Heart right ventricle (tissue), 16 donors: ENCODE measurements around the gene CDC42BPA. TPM values are rescaled to one million over a fixed set of nuclear protein-coding genes. Genes with fewer than 3 reads are reported as not detected.

ENCODE experiments used
- ATAC-seq, 8 donors: fragments of 200-7000 bp; cut with Tn5 transposase; one replicate each; pipeline ENCODE4 v1.9.1; 2020; ENCODE audit warnings: mild to moderate bottlenecking in 8 of 8, moderate library complexity in 8 of 8, moderate number of reproducible peaks in 1 of 8
- DNase-seq, 2 donors: peaks; one replicate each; pipeline ENCODE4 v3.0.0-alpha.2; 2020
- H3K27ac ChIP-seq, 10 donors: fragments of 200-600 bp; sonication (generic) in 2 of 10; one replicate each; pipeline versions ENCODE4 v1.5.0 to v1.8.0; 2020 to 2022; ENCODE audit warnings: mild to moderate bottlenecking in 3 of 10
- H3K27me3 ChIP-seq, 7 donors: fragments of 200-600 bp; one replicate each; pipeline ENCODE4 v1.8.0; 2021 to 2022; ENCODE audit warnings: mild to moderate bottlenecking in 2 of 7
- H3K36me3 ChIP-seq, 9 donors: fragments of 200-600 bp; sonication (generic) in 1 of 9; one replicate each; pipeline versions ENCODE4 v1.5.0 to v1.8.0; 2020 to 2022; ENCODE audit warnings: mild to moderate bottlenecking in 2 of 9
- H3K4me1 ChIP-seq, 9 donors: fragments of 200-600 bp; sonication (generic) in 1 of 9; one replicate each; pipeline versions ENCODE4 v1.5.0 to v1.8.0; 2020 to 2022; ENCODE audit warnings: mild to moderate bottlenecking in 4 of 9
- H3K4me3 ChIP-seq, 10 donors: fragments of 200-600 bp; sonication (generic) in 2 of 10; one replicate each; pipeline versions ENCODE4 v1.5.0 to v1.8.0; 2020 to 2022; ENCODE audit warnings: mild to moderate bottlenecking in 7 of 10, moderate library complexity in 2 of 10
- H3K9me3 ChIP-seq, 11 donors: fragments of 200-600 bp in 10 of 11; sonication (generic) in 2 of 11; one replicate each; pipeline versions ENCODE4 v1.5.0 to v1.8.0; 2013 to 2022; ENCODE audit warnings: mild to moderate bottlenecking in 2 of 11, control low read depth in 1 of 11, moderate library complexity in 1 of 11
- WGBS, 2 donors: extraction: QIAGEN DNeasy Blood & Tissue Kit; methylation state at CpG; one replicate each; pipeline ENCODE4 v1.1.7; 2013; ENCODE audit warnings: inconsistent platforms in 1 of 2; 5-methylcytosine and 5-hydroxymethylcytosine counted together
- intact Hi-C, 10 donors: fragments of 100-400 bp; cut with DNase I; formaldehyde crosslinking; loops; one replicate each; pipeline versions ENCODE4 v1.11.1 to v1.14.2; 2022
- polyA plus RNA-seq, 2 donors: library from polyadenylated mRNA; stranded (reverse); fragments of 200-250 nt; gene quantifications; one replicate each; pipeline ENCODE4 v1.2.3, GENCODE V29; 2013
- total RNA-seq, 10 donors: library from RNA; stranded (reverse); fragmentation: NEBNext Ultra II Directional in 3 of 10; extraction: Animal tissue kit (Norgen Biotek cat#: 25700) in 3 of 10; gene quantifications; one replicate each; pipeline versions ENCODE4 v1.2.1 to v1.2.4, GENCODE V29; 2021 to 2023
- TF ChIP-seq, protein P1 (sequence below), 9 donors: fragments of 200-600 bp; sonication (generic) in 2 of 9; IDR thresholded peaks; one replicate each; pipeline versions ENCODE4 v1.5.0 to v1.8.0; 2021 to 2022; ENCODE audit warnings: antibody characterized with exemption in 9 of 9, mild to moderate bottlenecking in 5 of 9, moderate library complexity in 1 of 9
- donor health status: Arrhythmogenic right ventricular cardiomyopathy.
- donor health status: ischemic (EF 13 %, LVEDD 7.1; RV severe dilation, severe dysfunction).
- donor health status: healthy with polysubstance abuse.
- donor health status: DM: no; HTN: yes; CAD: no.
- donor health status: DM: no; HTN: no; CAD: no.
- donor health status: ischemic (EF 25% LVEDD 6.9; RV normal size, moderate dysfunction).
- donor health status: ischemic (EF 25% LVEDD 5.7; RV mildly dilated, moderate dysfunction).
- donor health status: healthy.
- donor health status: DM: yes; HTN: yes; CAD: no.
- donor health status: Ischemic cardiomyopathy.
- donor health status: ischemic (EF 35%, LVEDD 5.7; RV mildly dilated, moderate dysfunction).
- donor health status: nonischemic (EF 11% LVEDD 7.7; RV severe dilation, severe dysfunction).
- donor health status: DM: yes; HTN: yes; CAD: no.
- donor health status: PGD.
- donor health status: ischemic (EF 29% LVEDD 5.4; RV normal size, mild dysfunction).
- donor health status: nonischemic (EF 23%, LVEDD 6.1; RV moderate dilation, normal function).

Gene CDC42BPA
- total and polyA plus RNA-seq, 12 donors = 8.6 to 39.5 (median 31.5) TPM

GRCh38 chr1:227315629-227316346, 2.5 kb downstream of the CDC42BPA start:
- H3K4me1 ChIP-seq = peaks cover 0 to 48% (median 25%) of the 10 kb centered on the region in 9 donors
- H3K27ac ChIP-seq = peak overlapping the region in 9 of 10 donors; percentile 92 to 99 (median 98)
- WGBS, 2 donors = 9 to 10% methylated on average over 7 of the region's 7 CpGs
- H3K36me3 ChIP-seq = no peaks in the 10 kb centered on the region
- DNase-seq (no peak), ATAC-seq (peak in 4 of 8 donors; percentile 15 to 41 (median 38))
- H3K27me3 ChIP-seq = peaks cover 0 to 29% (median 0%) of the 10 kb centered on the region in 7 donors
- TF ChIP-seq, protein P1, sequence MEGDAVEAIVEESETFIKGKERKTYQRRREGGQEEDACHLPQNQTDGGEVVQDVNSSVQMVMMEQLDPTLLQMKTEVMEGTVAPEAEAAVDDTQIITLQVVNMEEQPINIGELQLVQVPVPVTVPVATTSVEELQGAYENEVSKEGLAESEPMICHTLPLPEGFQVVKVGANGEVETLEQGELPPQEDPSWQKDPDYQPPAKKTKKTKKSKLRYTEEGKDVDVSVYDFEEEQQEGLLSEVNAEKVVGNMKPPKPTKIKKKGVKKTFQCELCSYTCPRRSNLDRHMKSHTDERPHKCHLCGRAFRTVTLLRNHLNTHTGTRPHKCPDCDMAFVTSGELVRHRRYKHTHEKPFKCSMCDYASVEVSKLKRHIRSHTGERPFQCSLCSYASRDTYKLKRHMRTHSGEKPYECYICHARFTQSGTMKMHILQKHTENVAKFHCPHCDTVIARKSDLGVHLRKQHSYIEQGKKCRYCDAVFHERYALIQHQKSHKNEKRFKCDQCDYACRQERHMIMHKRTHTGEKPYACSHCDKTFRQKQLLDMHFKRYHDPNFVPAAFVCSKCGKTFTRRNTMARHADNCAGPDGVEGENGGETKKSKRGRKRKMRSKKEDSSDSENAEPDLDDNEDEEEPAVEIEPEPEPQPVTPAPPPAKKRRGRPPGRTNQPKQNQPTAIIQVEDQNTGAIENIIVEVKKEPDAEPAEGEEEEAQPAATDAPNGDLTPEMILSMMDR (IDR thresholded peaks at IDR 0.05) = no peak
- H3K4me3 ChIP-seq = peak overlapping the region; percentile 78 to 96 (median 86)
- no peaks in the 10 kb centered on the region for H3K9me3 ChIP-seq
- intact Hi-C loops = loop anchor here in 8 of 10 donors (2.0 to 10.0 kb wide), 10 partner anchors 42 to 178 kb away; no protein-coding TSS in a partner anchor

DNA sequence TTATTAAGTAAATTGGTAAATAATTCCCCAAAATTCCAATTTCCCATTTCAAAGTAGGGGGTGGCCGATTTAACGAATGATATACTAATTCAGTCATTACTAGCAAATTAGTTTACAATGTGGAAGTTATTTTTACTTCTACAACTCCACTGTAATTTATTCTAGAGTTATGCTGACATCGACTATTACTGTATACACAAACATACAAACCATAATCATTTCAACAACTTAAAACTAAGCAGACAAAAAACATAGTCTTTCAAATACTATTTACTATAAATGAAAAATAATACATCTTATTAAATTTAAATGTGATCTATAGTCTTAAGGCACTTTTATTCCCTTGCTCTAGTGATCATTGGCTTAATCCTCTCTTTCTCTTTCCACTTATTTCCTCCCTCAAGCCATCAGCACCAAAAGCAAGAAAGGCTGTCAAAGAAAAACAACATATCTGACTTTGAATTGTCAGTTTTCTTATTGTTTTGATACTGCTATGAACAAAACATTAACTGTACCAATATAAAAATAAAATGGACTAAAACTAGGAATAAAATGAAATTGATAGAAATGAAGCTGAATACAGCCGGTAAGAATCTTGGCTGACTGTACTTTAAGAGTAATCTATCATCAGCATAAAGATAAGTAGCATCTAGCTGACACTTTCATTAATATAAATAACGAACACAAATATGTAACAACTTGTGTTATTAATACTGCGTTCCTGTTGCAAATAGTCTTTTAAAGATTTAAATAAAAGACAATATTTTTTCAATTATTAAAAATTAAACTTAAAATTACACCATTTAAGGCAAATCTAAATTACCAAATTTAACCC, 4.1 kb downstream of the CDC42BPA start:
- no peaks in the 10 kb centered on the region for H3K9me3 ChIP-seq
- no peaks in the 10 kb centered on the region for H3K36me3 ChIP-seq
- TF ChIP-seq, protein P1 (IDR thresholded peaks at IDR 0.05) = no peak
- 33 to 36% methylated on average over 6 of the region's 6 CpGs for WGBS, 2 donors
- peak overlapping the region in 3 of 10 donors; percentile 92 to 99 (median 98) for H3K27ac ChIP-seq
- no peak for DNase-seq
- H3K27me3 ChIP-seq = peaks cover 0 to 25% (median 0%) of the 10 kb centered on the region in 7 donors
- intact Hi-C loops = loop anchor here in 3 of 10 donors (5.0 to 10.0 kb wide), 4 partner anchors 72 to 169 kb away; no protein-coding TSS in a partner anchor
- peaks cover 0 to 53% (median 35%) of the 10 kb centered on the region in 9 donors for H3K4me1 ChIP-seq
- H3K4me3 ChIP-seq = peak overlapping the region; percentile 78 to 96 (median 86)
- no peak for ATAC-seq

DNA sequence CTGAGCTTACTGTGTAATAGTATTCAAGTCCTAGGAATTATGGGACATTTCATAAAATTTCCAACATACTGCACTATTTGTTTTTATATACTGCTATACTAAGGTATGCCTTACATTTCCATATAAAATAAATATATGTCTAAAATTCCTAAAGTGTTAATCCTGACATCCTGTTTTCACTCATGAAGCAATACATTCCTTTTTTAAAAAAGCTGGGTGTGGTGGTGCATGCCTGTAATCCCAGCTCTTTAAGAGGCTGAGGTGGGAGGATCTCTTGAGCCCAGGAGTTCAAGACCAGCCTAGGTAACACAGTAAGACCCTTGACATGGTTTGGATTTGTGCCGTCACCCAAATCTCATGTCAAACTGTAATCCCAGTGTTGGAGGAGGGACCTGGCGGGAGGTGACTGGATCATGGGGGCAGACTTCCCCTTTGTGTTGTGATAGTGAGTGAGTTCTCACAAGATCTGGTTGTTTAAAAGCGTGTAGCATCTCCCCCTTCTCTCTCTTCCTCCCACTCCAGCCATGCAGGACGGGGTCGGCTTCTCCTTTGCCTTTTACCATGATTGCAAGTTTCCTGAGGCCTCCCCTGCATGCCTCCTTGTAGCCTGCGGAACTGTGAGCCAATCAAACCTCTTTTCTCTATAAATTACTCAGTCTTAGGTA, 5.8 kb downstream of the CDC42BPA start:
- Histone ChIP-seq H3K27ac (no peak overlapping the region), H3K4me3 (no peak overlapping the region), H3K36me3 (no peaks in the 10 kb centered on the region), H3K9me3 (no peaks in the 10 kb centered on the region), H3K27me3 (peaks cover 0 to 11% (median 0%) of the 10 kb centered on the region in 7 donors), H3K4me1 (peaks cover 0 to 64% (median 44%) of the 10 kb centered on the region in 9 donors)
- DNase-seq (no peak), ATAC-seq (no peak)
- 68 to 85% methylated on average over 6 of the region's 6 CpGs for WGBS, 2 donors
- TF ChIP-seq, protein P1 (IDR thresholded peaks at IDR 0.05) = no peak
- intact Hi-C loops = loop anchor here in 3 of 10 donors (5.0 to 10.0 kb wide), 4 partner anchors 70 to 168 kb away; no protein-coding TSS in a partner anchor
